Suprapubic skin (tissue), 3 donors: ENCODE measurements around the gene CD70.

Experiments
- POLR2A ChIP-seq, 2 donors: fragments of 450-650 bp; IDR thresholded peaks; one replicate each; pipeline ENCODE4 v1.6.1; 2017; ENCODE audit warnings: antibody characterized with exemption in 2 of 2, mild to moderate bottlenecking in 2 of 2, moderate library complexity in 2 of 2
- TF ChIP-seq, protein P1 (sequence below), 2 donors: fragments of 200-600 bp in 1 of 2; fragments of 450-650 bp in 1 of 2; sonication (generic) in 1 of 2; IDR thresholded peaks; one replicate each; pipeline ENCODE4 v1.5.1; 2016 to 2019; ENCODE audit warnings: antibody characterized with exemption in 2 of 2, mild to moderate bottlenecking in 1 of 2, moderate library complexity in 1 of 2

DNA sequence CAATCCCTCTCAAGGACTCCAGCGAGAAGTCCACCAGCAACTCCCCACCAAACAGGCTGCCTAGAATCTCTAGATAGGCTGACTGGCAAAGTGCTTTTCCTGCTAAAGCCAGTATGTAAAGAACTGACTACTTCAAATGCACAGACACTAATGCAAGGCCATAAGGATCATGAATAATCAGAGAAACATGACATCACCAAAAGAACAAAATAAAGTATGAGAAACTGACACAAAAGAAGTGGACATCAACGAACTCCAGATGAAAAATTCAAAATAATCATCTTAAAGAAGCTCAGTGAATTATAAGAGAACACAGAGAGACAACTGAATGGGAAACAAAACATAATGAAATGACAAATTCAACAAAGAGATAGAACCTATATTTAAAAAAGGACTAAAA lies 26.4 kb upstream of the CD70 start:
- TF ChIP-seq, protein P1, sequence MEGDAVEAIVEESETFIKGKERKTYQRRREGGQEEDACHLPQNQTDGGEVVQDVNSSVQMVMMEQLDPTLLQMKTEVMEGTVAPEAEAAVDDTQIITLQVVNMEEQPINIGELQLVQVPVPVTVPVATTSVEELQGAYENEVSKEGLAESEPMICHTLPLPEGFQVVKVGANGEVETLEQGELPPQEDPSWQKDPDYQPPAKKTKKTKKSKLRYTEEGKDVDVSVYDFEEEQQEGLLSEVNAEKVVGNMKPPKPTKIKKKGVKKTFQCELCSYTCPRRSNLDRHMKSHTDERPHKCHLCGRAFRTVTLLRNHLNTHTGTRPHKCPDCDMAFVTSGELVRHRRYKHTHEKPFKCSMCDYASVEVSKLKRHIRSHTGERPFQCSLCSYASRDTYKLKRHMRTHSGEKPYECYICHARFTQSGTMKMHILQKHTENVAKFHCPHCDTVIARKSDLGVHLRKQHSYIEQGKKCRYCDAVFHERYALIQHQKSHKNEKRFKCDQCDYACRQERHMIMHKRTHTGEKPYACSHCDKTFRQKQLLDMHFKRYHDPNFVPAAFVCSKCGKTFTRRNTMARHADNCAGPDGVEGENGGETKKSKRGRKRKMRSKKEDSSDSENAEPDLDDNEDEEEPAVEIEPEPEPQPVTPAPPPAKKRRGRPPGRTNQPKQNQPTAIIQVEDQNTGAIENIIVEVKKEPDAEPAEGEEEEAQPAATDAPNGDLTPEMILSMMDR (IDR thresholded peaks at IDR 0.05): no peak
- TF ChIP-seq POLR2A (IDR thresholded peaks at IDR 0.05): no peak
